Mesenteric fat pad (tissue), 1 donor: Measurements from ENCODE around the gene NIF3L1. TPM values are rescaled to one million over a fixed set of nuclear protein-coding genes. Genes with fewer than 3 reads are reported as not detected.
"Not testable (repeated sequence)": the region's sequence is repeated elsewhere in the genome, so short reads cannot be mapped to it uniquely, and the experiment has no call there.

Experiments
- DNase-seq: peaks from one replicate; pipeline ENCODE4 v3.0.0-alpha.2; 2020; ENCODE audit warnings: low spot score
- total RNA-seq: library from RNA; stranded (reverse); fragmentation: NEBNext Ultra II Directional; extraction: Animal tissue kit (Norgen Biotek cat#: 25700); gene quantifications from one replicate; pipeline ENCODE4 v1.2.1, GENCODE V29; 2021
- donor health status: DM: yes; HTN: yes; CAD: no.

NIF3L1 gene
- total RNA-seq, 1 donor from 2014 or later, result 13.7 TPM

DNA sequence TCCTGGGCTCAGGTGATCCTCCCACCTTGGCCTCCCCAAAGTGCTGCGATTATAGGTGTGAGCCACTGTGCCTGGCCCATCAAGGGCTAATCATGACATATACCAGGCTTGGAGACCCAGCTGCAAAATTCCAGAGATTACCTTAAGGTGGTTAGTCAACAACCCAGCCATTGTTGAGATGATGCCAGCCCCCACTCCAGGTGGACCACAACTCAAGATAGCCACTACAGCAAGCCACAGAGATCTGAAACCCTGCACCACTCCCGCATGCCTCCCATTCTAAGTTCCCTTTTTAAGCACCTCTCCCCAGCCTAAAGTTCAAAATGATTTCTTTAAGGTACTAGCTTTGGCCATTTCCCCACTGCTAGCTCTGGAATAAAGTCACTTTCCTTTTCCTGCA is 20.2 kb upstream of the NIF3L1 start:
- DNase-seq, result no peak

DNA sequence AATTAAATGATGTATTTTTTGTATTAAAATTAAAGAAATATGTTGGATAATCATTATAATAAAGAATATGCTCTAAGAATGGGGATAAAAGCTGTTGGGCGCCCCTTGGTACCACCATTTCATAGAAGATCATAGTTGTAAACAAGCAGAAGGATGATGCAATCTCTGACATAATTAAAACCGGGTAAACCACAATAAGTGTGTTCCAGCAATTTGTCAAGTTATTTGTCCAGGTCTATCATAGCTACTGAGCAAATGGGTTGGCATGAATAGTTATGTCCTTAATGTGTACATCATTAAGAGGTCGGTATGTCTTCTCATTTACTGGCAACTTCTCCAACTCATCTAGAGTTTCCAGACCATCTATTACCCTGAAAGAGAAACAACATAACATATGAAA is 18.0 kb upstream of the NIF3L1 start:
- no peak for DNase-seq

DNA sequence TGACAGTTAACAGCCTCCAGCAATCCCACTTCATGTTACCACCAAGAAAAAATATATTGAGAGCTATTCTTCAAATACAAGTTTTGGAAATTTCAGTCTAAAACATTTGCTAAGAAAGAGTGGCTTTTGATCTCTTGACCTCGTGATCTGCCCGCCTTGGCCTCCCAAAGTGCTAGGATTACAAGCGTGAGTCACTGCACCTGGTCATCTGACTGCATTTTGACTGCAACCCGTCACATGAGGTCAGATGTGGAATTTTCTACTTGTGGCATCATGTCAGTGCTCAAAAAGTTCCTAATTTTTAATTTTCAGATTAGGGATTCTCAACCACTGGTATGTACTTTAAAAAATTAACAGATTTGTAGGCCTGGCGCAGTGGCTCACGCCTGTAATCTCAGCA is 15.6 kb upstream of the NIF3L1 start:
- DNase-seq, result no peak

DNA sequence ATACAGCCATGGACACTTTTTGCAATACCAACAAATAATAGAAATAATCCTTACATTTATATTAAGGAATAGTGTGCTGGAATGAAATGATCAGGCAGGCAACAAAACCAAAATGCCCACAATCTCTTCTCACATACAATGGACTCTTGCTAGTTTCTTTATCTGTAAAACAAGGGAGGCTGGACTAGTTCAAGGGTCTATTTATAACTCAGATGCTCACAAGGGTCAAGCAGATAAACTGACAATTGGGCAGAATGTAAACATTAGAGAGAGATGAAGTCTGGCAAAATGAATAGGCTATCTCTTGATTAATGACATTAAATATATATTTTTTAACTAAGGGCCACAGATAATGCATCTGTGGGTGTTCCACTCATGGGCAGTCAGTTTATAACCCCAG is 11.7 kb upstream of the NIF3L1 start:
- no peak for DNase-seq

DNA sequence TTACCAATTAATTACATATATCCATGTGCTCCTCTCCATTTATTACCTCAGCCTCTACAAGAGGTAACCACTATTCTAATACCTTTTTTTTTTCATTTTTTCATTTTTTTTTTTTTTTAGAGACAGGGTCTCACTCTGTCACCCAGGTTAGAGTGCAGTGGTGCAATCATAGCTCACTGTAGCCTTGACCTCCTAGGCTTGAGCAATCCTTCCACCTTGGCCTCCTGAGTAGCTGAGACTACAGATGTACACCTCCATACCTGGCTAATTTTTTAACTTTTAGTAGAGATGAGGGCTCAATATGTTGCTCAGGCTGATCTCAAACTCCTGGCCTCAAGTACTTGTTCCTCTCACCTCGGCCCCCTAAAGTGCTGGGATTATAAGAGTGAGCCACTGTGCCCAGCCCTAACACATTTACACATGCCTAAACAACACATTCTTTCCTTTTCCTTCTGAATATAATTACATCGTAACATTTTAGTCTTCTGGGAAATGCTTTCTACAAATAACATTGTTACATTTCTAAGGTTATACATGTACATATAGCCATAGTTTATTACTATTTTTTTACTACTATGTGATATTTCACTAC is 10.8 kb upstream of the NIF3L1 start:
- DNase-seq, result no peak

DNA sequence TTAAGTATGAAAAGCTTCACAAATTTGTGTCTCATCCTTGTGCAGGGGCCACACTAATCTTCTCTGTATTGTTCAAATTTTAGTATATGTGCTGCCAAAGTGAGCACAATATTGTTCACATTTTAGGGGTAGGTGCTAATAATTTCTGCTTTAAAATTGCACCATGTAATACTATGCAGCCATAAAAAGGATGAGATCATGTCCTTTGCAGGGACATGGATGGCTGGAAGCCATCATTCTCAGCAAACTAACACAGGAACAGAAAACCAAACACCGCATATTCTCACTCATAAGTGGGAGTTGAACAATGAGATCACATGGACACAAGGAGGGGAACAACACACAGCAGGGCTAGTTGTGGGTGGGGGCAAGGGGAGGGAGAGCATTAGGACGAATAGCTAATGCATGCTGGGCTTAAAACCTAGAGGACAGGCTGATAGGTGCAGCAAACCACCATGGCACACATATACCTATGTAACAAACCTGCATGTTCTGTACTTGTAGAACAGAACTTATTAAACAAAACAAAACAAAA is 7.4 kb upstream of the NIF3L1 start:
- not testable (repeated sequence) for DNase-seq

DNA sequence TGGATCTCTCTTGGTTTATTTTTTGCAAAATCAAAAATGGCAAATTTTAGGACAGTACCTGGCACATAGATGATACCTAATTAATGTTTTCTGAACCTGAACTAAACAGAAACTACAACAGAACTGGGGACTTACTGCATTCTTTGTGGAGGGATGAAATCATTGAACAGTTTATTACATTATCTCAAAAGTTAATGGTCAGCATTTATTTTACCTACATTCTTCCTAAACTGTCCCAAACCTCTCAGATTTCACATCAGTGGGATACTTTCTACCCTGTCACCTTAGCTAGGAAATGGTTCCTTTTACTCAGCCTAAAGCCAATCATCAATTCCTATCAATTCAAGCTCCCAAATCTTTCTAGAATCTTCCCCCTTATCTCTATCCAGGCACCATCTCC is 10.3 kb downstream of the NIF3L1 start:
- DNase-seq, result no peak

DNA sequence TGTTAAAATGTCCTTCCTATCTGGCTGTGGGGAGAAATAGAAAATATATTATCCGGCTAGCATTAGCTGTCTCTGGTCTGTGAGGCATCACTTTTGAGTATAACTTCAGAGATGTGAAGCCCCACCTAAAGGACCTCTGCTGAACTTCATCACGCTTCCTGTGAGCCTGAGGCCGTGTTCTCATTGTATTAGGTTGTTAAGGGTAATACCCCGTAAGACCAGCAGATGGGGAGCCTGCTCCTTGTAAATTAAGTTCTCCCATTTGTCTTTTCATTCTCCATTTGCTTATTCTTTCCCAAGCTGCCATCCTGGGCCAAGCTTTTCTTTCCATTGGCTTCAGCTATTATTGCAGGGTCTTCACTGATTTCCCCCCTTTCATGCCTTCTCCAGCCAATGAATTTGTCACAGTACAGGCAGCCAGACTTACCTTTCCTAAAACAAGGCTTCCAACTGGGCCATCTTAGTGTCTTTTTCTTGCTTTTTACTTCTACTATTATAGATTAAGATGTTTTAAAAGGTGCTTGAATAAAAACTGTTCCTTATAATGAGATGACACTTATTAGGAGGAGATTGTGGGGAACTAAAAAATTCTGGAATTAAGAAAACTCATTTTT is 12.4 kb downstream of the NIF3L1 start:
- no peak for DNase-seq

DNA sequence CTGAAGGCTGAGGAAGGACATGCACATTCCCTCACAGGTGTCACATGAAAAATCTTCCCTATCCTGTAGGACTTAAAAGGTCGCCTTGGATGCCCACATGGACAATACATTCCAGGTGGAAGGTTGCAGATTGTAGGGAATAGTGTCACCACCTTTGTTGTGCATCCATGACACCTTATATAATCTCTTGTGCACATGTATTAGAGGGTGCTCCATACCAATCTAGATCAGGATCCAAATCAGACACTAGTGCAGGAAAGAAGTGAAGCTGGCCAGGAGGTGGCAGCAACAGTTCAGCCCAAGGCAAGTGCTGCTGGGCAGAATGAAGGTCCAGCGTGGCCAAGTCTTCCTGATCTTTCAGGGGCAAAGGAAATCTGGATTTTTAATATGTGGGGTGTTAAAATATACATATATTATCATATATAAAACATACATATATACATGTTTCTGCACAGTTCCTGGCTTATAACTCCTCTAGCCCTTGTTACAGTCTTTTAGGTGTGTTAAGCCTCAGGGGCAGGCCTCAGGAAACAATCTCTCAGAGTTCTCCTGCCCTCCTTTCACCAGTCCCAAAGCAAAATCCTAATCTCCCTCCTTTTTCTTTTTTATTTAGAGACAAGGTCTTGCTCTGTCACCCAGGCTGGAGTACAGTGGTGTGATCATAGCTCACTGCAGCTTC is 16.6 kb downstream of the NIF3L1 start:
- DNase-seq, result no peak

DNA sequence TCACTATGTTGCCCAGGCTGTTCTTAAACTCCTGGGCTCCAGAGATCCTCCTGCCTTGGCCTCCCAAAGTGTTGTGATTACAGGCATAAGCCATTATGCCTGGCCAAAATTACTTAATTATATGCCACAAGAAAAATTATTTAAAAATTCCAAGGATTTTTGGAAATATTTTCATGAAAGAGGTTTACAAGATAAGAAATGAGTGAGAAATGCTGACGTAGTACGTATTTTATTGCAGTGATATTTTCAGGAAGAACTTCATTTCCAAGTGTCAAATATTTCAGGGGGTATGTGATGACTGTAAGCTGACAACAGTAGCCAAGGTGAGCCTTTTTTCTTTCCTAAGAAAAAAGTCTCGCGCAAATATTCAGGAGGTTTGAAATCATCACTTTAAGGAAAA is 20.8 kb downstream of the NIF3L1 start:
- DNase-seq, result no peak

DNA sequence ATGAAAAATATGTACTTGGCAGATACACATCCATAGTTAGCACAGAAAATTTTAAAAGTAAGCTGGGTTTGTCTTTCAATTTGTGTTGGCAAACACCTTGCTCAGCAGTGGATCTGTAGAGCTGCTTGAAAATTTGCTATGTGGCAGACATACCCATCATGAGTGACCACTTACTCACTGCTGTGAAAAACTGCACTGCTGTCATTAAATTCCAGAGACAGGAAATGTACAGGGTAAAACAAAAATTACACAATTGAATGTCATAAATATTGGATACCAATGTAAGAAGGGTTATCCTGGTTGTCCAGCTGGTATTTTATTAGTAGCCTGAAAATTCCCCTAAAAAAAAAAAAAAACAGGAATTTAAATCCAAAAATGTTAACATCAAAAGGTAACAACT is 24.5 kb downstream of the NIF3L1 start:
- no peak for DNase-seq

DNA sequence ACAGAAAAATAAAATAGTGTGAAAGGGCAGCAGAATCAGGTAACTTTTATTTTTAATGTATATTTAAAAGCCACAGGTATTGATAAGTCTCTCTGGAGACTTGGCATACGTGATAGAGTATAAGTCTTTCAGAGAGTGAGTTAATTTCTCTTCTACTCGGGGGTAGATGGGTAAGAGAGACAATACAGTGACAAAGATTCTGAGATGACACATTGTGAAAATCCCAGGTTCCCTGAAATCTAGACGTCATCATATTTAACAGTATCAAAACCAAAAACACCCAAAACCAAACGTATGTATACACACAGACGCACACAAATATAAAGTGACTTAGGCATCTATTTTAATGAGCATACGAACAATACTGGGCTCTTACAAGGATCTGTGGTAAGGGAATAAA is 33.3 kb downstream of the NIF3L1 start:
- no peak for DNase-seq

DNA sequence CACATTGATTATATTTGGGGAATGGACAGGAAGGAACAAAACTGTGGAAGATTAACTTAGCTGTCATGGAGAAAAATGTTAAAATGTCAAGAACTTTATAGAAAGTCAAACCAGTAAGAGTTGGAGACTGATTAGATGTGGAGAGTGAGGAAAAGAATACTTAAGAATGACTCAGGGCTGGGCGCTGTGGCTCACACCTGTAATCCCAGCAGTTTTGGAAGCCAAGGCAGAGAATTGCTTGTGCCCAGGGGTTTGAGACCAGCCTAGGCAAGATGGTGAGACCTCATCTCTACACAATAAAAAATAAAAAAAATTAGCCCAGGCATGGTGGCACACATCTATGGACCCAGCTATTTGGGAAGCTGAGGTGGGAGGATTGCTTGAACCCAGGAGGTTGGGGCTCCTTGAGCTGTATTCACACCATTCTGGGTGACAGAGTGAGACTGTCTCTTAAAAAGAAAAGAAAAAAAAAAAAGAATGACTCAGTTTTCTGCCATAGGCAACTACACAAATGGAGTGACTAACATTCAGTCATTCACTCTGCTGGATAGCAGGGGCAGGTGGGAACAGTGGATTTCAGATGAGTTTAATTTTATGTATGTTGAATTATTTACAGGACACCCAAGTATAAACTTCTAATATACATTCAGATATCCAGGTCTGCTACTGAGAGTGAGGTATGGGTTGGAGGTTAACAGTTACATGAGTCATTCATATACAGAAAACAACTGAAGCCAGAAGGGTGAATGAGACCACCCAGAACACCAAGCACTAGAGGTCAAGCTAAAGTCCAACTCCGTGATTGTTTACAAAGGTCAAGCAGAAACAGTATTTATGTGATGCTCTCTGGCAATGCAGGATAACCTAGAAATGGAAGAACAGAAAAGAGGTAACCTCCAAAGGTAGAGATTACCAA is 40.4 kb downstream of the NIF3L1 start:
- DNase-seq, result no peak

DNA sequence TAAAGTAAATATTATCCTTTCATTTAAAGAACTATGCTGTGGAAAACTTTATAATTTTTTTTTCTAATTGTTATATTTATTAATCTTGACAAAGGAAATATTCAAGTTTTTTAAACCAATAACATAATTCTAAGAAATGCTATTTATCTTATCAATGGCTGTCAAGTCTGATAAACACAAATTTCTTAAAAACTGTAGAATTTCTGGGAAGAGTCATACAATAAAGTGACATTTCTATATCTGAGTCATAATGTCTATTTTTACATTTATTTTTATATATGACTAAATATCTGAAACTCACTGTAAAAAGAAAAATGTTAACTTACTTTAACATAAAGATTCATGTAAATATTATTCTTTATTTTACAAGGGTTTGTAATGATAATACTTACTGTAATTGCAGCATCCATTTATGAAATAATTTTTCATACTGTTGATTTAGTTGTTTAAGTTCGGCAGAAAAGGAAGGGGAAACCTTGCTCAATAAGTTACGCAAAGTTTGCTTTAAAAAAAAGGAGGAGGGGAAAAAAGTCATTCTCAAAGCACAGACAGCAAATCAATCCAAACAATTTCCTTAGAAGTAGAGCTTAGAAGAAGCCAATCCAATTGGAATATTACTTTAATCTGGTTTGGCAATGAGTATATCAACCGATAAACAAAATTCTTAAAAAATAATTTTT is 41.9 kb downstream of the NIF3L1 start:
- DNase-seq, result no peak

DNA sequence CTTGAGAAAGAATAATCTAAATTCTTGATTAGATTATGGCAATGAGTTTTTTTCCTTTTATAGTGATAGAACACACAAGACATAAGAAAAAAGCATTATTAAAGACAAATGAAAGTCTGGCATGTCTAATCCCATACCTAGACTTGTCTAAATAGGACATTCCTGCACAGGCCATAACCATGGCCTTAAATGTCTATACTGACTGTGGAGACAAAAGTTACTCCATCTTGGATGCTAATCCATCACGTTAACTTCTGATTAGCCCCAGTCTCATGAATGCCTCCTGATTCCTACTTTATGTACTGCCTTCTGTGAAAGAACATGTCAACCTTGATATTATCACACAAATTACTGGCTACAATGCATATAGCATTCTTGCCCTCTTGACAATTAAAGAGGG is 50.7 kb downstream of the NIF3L1 start:
- DNase-seq, result no peak

DNA sequence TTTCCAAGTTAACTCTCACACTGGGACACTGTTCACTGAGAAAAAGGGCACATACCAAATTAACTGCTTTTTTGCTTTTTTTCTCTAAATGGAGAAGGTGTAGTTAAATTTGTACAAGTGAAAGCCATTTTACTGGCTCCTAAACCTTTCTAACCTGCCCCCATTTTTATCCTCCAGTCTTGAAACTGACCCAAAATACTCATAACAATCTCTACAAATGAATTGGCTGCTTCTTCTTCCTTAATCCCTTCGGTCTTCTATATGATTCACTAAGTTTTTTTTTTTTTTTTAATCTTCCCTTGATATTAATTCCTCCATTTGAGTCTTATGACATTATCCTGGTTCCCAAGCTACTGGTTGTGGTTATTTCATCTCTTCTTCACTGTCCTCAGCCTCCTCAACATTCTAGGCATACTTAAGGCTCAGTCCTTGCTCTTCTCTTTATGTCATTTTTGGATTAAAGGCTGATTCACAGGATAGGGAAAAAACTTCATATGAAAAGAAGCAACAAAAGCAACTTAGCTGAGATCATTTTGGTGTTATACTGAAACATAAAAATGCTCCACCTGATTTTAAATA is 54.4 kb downstream of the NIF3L1 start:
- no peak for DNase-seq

DNA sequence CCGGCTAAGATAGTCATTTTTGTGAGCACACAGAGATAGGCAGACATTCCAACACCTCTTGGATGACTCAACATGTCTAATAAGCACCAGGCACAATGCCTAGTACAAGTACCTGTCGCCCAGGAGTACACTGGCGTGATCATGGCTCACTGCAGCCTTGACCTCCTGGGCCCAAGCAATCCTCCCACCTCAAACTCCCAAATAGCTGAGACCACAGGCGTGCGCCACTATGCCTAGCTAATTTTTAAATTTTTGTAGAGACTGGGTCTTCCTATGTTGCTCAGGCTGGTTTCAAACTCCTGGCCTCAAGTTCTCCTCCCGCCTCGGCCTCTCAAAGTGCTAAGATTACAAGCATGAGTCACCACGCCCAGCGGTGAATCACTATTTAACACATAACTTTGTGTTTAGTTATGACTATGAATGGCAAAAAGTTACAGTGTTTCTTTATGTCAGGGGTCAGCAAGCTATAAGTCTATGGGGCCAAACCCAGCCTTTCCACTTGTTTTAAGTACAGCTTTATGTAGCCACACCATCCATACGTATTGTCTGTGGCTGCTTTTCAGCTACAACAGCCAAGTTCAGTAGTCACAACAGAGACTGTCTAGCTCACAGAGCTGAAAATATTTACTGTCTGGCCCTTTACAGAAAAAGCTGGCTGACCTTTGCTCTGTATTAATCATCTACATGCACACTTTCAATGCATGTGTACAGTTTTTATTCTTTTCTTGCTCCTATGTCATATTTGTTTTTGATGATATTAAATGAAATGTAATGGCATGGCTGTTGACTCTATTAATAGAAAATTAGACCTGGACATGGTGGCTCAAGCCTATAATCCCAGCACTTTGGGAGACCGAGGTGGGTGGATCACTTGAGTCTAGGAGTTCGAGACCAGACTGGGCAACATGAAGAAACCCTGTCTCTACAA is 55.6 kb downstream of the NIF3L1 start:
- no peak for DNase-seq

DNA sequence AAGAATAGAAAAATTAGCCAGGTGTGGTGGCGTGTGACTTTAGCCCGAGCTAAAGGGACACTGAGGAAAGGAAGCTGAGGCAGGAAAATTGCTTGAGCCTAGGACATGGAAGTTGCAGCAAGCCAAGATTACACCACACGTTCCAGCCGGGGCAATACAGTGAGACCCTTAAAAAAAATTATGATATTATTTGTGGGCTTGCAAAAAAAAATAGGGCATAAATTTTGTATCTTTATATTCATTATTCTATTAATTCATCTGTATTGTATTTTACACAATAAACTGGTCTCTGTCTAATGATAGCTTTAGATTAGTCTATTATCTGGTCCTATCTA is 56.2 kb downstream of the NIF3L1 start:
- DNase-seq, result no peak

DNA sequence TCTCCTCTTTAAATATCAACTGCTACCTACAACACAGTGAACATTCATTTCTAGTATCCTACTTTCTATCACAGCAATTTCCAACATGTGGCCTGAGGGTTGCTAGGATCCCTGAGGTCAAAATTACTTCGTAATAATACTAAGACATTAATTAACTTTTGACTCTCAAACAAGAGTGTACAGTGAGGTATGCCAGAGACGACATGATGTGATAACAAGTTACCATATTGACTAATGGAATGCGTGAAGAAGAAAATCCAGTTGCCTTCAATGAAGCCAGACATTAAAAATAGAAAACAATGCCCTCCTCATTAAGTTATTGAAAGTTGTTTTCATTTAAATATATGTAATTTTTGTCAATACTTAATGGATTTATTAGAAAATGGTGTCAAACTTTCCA is 61.2 kb downstream of the NIF3L1 start:
- no peak for DNase-seq
